Tibial nerve (tissue), 4 donors: ENCODE results near the gene OR10H4. TPM values are rescaled to one million over a fixed set of nuclear protein-coding genes. Genes with fewer than 3 reads are reported as not detected.

ENCODE experiments used
- DNase-seq, 2 donors: peaks; one replicate each; pipeline ENCODE4 v3.0.0-alpha.2; 2019; ENCODE audit warnings: low spot score in 2 of 2
- H3K27ac ChIP-seq, 4 donors: fragments of 200-600 bp; sonication (generic) in 3 of 4; one replicate each; pipeline ENCODE4 v1.5.1; 2017 to 2019; ENCODE audit warnings: mild to moderate bottlenecking in 1 of 4
- H3K27me3 ChIP-seq, 2 donors: fragments of 200-600 bp; sonication (generic) in 1 of 2; one replicate each; pipeline versions ENCODE4 v1.5.1 to v1.6.0; 2017 to 2019
- H3K36me3 ChIP-seq, 3 donors: fragments of 200-600 bp; sonication (generic); one replicate each; pipeline ENCODE4 v1.5.1; 2018 to 2019
- H3K4me1 ChIP-seq, 4 donors: fragments of 200-600 bp; sonication (generic) in 3 of 4; one replicate each; pipeline ENCODE4 v1.5.1; 2017 to 2019
- H3K4me3 ChIP-seq, 4 donors: fragments of 200-600 bp; sonication (generic) in 3 of 4; one replicate each; pipeline ENCODE4 v1.5.1; 2017 to 2019; ENCODE audit warnings: mild to moderate bottlenecking in 1 of 4, moderate library complexity in 1 of 4
- H3K9me3 ChIP-seq, 4 donors: fragments of 200-600 bp; sonication (generic) in 3 of 4; one replicate each; pipeline ENCODE4 v1.5.1; 2017 to 2019
- EP300 ChIP-seq, 2 donors: sonication (generic); formaldehyde crosslinking; IDR thresholded peaks; one replicate each; pipeline ENCODE4 v1.6.1; 2017; ENCODE audit warnings: antibody characterized with exemption in 2 of 2, mild to moderate bottlenecking in 1 of 2
- POLR2A ChIP-seq, 2 donors: fragments of 450-650 bp; IDR thresholded peaks; one replicate each; pipeline ENCODE4 v1.6.1; 2017; ENCODE audit warnings: antibody characterized with exemption in 2 of 2, mild to moderate bottlenecking in 2 of 2, moderate library complexity in 2 of 2
- WGBS, 2 donors: methylation state at CpG; one replicate each; pipeline ENCODE4 v1.1.5; 2018; 5-methylcytosine and 5-hydroxymethylcytosine counted together
- total RNA-seq, 4 donors: library from RNA; depleted of rRNA; stranded (reverse); fragments of >200 nt; gene quantifications; one replicate each; pipeline ENCODE4 v1.1.0, GENCODE V29; 2016
- TF ChIP-seq, protein P1 (sequence below), 5 experiments: fragments of 200-600 bp in 3 of 5; fragments of 450-650 bp in 2 of 5; sonication (generic) in 3 of 5; IDR thresholded peaks; one replicate each; pipeline ENCODE4 v1.5.1; 2016 to 2019; ENCODE audit warnings: antibody characterized with exemption in 5 of 5, mild to moderate bottlenecking in 3 of 5, moderate library complexity in 2 of 5

The OR10H4 gene
- total RNA-seq, 4 donors from 2014 or later = not detected

DNA sequence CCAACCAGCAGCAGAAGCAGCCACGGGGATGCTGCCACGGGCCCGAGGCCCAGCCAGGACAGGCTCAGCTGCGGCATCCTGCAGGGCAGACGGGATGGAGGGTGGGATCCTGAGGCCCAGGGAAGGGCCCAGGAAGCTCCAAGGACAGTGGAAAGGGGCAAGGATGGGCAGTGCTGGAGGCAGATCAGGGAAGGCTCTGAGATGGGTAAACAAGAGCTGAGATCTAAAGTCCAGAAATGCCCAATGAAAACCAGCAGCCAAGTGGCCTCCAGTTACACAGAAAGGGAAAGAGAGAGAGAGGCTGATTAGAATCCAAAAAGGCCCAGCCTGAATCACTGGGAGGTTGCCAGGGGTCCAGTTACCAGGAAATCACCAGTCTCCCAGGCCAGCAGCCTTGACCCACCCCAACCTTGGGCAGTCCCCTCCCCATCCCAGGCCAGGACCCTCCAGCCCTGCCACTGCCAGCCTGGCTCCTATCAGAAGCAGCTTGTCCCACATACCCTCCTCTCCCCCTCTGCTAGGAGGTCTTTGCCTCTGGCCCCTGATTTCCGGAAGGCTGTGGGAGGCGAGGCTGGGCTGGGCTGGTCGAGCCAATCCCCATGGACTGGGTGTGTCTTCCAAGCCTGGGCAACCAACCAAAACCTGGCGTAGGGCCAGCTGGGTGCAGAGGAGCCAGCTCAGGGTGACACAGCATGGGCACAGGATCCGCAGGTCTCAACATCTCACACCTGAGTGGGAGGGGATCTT, 14.3 kb upstream of the OR10H4 start, which contains the start of gene CYP4F11:
CYP4F11 (minus strand) TSS at position 198 of the 747 bp plus-strand sequence; CDS start at position 77, 121 bp downstream.
- Histone ChIP-seq H3K27me3 (peaks cover 0 to 12% of the 10 kb centered on the region in 2 donors), H3K9me3 (peaks cover 0 to 5% (median 0%) of the 10 kb centered on the region in 4 donors), H3K4me3 (peak within 1 kb of the TSS in 1 of 4 donors; percentile 34), H3K4me1 (peaks cover 0 to 20% (median 0%) of the 10 kb centered on the region in 4 donors), H3K27ac (peak within 1 kb of the TSS in 3 of 4 donors; percentile 32 to 87 (median 82)), H3K36me3 (no peaks in the 10 kb centered on the region)
- TF ChIP-seq, protein P1, sequence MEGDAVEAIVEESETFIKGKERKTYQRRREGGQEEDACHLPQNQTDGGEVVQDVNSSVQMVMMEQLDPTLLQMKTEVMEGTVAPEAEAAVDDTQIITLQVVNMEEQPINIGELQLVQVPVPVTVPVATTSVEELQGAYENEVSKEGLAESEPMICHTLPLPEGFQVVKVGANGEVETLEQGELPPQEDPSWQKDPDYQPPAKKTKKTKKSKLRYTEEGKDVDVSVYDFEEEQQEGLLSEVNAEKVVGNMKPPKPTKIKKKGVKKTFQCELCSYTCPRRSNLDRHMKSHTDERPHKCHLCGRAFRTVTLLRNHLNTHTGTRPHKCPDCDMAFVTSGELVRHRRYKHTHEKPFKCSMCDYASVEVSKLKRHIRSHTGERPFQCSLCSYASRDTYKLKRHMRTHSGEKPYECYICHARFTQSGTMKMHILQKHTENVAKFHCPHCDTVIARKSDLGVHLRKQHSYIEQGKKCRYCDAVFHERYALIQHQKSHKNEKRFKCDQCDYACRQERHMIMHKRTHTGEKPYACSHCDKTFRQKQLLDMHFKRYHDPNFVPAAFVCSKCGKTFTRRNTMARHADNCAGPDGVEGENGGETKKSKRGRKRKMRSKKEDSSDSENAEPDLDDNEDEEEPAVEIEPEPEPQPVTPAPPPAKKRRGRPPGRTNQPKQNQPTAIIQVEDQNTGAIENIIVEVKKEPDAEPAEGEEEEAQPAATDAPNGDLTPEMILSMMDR (IDR thresholded peaks at IDR 0.05) = no peak
- TF ChIP-seq EP300 (IDR thresholded peaks at IDR 0.05) = peak in 1 of 2 donors; percentile 79
- 15 to 33% methylated on average over 10 of the region's 10 CpGs for WGBS, 2 donors
- peak in 1 of 2 donors; percentile 23 for DNase-seq

DNA sequence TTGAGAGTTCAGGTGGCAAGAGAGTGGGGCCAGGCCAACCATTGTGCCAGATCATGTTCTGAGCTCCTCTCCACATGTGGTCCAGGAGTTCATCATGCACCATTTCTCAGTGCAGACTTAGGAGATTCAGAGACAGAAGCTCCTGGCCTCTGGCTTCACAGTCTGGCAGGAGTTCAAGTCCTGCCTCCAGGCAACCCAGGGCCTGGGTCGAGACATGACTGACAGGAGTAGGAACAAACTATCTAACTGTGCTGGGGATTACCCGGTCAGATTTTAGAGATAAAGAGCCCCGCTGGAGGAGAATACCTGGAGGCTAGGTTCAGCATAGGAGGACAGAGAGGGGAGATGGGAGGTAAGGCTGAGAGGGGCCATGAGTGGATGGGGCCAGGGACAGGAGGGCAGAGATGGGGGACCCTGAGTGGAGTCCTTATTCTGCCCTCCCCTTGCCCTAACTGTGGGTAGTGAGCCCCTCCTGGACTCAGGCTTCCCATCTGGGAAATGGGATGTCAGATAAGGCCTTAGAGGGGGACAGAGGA, 13.6 kb upstream of the OR10H4 start:
- no peak overlapping the region for H3K4me3 ChIP-seq
- H3K27ac ChIP-seq = peak overlapping the region in 2 of 4 donors; percentile 82 to 87
- peaks cover 0 to 5% (median 0%) of the 10 kb centered on the region in 4 donors for H3K9me3 ChIP-seq
- 42 to 58% methylated on average over 3 of the region's 3 CpGs for WGBS, 2 donors
- DNase-seq = no peak
- peaks cover 0 to 7% of the 10 kb centered on the region in 2 donors for H3K27me3 ChIP-seq
- peaks cover 0 to 20% (median 0%) of the 10 kb centered on the region in 4 donors for H3K4me1 ChIP-seq
- TF ChIP-seq, protein P1 (IDR thresholded peaks at IDR 0.05) = no peak
- TF ChIP-seq POLR2A (IDR thresholded peaks at IDR 0.05) (no peak), EP300 (IDR thresholded peaks at IDR 0.05) (no peak)
- H3K36me3 ChIP-seq = no peaks in the 10 kb centered on the region

DNA sequence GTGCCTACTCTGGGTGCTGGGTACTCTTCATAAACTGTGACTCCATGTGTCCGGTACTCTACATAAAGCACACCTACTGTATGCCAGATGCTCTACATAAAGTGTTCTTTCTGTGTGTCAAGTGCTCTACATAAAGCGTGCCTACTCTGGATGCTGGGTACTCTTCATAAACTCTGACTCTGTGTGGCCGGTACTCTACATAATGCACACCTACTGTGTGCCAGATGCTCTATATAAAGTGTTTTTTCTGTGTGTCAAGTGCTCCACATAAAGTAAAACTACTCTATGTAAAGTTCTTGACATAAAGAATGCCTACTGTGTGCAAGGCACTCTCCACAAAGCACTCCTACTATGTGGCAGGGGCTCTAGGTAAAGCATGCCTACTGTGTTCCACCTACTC, 12.6 kb upstream of the OR10H4 start:
- Histone ChIP-seq H3K36me3 (no peaks in the 10 kb centered on the region), H3K4me1 (peaks cover 0 to 20% (median 0%) of the 10 kb centered on the region in 4 donors), H3K9me3 (peaks cover 0 to 5% (median 0%) of the 10 kb centered on the region in 4 donors), H3K27me3 (peaks cover 0 to 3% of the 10 kb centered on the region in 2 donors), H3K4me3 (no peak overlapping the region), H3K27ac (no peak overlapping the region)
- WGBS, 2 donors = 62 to 74% methylated on average over 3 of the region's 3 CpGs
- TF ChIP-seq, protein P1 (IDR thresholded peaks at IDR 0.05) = no peak
- no peak for TF ChIP-seq EP300 (IDR thresholded peaks at IDR 0.05)
- no peak for TF ChIP-seq POLR2A (IDR thresholded peaks at IDR 0.05)
- no peak for DNase-seq

DNA sequence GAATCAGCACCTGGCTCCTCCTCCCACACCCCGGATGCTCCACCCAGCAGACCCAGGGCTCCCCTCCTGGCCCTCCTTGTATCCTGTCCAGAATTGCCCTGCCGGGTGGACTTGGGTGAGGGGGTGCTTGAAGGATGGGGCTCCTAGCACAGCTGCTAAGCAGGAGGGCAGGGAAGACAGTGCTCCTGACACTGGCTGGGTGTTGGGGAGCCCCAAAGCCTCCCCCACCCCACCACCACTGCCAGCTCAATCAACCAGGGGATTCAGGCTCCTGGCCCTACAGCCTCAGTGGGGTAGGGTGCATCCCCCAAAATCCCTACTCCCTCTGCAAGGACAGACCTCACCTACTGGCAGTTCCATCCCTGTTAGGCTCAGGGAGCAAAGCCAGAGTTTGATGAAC, 11.9 kb upstream of the OR10H4 start:
- 78 to 83% methylated on average over 1 to 2 of the region's 2 CpGs for WGBS, 2 donors
- Histone ChIP-seq H3K4me3 (no peak overlapping the region), H3K27ac (no peak overlapping the region), H3K9me3 (peaks cover 0 to 5% (median 0%) of the 10 kb centered on the region in 4 donors), H3K4me1 (peaks cover 0 to 20% (median 0%) of the 10 kb centered on the region in 4 donors), H3K36me3 (no peaks in the 10 kb centered on the region), H3K27me3 (peaks cover 0 to 3% of the 10 kb centered on the region in 2 donors)
- TF ChIP-seq EP300 (IDR thresholded peaks at IDR 0.05) = no peak
- TF ChIP-seq POLR2A (IDR thresholded peaks at IDR 0.05) = no peak
- TF ChIP-seq, protein P1 (IDR thresholded peaks at IDR 0.05) = no peak
- DNase-seq = no peak

DNA sequence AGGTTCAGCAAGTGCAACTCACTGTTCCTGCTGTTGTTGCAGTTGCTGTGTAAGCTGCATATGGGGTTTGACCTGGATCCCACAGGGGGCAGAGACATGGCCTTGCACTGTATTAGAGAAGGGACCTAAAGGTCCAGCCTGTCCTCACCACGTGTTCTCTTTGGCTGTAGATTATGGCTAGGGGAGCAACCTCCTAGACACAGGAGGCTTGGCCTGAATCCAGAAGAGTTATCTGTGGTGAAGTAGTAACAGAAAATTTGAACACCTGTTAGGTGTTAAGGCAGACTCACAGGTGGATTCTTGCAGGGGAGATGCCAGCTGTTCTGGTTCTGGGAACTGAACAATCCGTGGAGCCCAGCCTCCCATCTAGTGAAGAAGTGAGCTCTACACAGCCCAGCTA, 11.0 kb upstream of the OR10H4 start:
- Histone ChIP-seq H3K9me3 (peaks cover 0 to 5% (median 0%) of the 10 kb centered on the region in 4 donors), H3K4me1 (peaks cover 0 to 20% (median 0%) of the 10 kb centered on the region in 4 donors), H3K27me3 (peaks cover 0 to 3% of the 10 kb centered on the region in 2 donors), H3K4me3 (no peak overlapping the region), H3K27ac (no peak overlapping the region), H3K36me3 (no peaks in the 10 kb centered on the region)
- TF ChIP-seq POLR2A (IDR thresholded peaks at IDR 0.05) = no peak
- TF ChIP-seq, protein P1 (IDR thresholded peaks at IDR 0.05) = no peak
- TF ChIP-seq EP300 (IDR thresholded peaks at IDR 0.05) = no peak
- DNase-seq = no peak
- 54 to 68% methylated on average over 2 of the region's 2 CpGs for WGBS, 2 donors
